Measurements from ENCODE around the gene RAD51AP1.
A peak's percentile ranks its signal among the peaks of the same experiment; 100 is the strongest.
"Not testable (repeated sequence)": the region's sequence is repeated elsewhere in the genome, so short reads cannot be mapped to it uniquely, and the experiment has no call there.

Gene RAD51AP1

GRCh38 chr12:4506430-4506829, 32.3 kb upstream of the RAD51AP1 start:
- ChIA-PET CTCF (interaction anchor here (1.1 kb wide), 1 partner anchor 12 kb away, joined by 4 read pairs; no protein-coding TSS in a partner anchor), POLR2A (no interaction called here)
- no peak for TF ChIP-seq CTCF (IDR thresholded peaks at IDR 0.05; ENCODE audit: control extremely low read depth, extremely low read depth, low read depth, missing control alignments)
- DNase-seq (ENCODE audit: extremely low spot score): no peak

DNA sequence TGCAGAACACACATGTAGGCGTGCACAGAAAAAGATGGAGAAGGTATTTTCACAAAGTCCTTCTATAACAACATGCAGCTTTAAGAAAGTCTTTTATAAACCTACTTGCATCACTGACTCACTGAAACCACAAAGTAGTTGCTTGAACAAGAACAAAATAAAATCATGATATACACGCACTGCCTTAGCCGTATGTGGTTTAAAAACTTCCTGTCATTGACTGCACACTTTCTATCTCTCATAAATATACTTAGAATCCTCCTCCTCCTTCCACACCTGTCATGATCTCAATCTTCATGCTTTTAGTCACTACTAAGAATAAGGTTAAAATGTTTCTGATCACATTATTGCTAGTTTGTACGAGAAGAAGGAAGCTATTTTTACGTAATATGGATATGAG, 31.8 kb upstream of the RAD51AP1 start:
- CTCF ChIA-PET: interaction anchor here (0.9 to 1.1 kb wide), 2 partner anchors 11 to 12 kb away, joined by 3 to 4 read pairs; no protein-coding TSS in a partner anchor
- POLR2A ChIA-PET: no interaction called here
- DNase-seq (ENCODE audit: extremely low spot score): peak; percentile 67
- TF ChIP-seq CTCF (IDR thresholded peaks at IDR 0.05; ENCODE audit: control extremely low read depth, extremely low read depth, low read depth, missing control alignments): no peak

GRCh38 chr12:4508503-4508902, 30.2 kb upstream of the RAD51AP1 start:
- DNase-seq (ENCODE audit: extremely low spot score); CTCF ChIA-PET: not testable (repeated sequence)

DNA sequence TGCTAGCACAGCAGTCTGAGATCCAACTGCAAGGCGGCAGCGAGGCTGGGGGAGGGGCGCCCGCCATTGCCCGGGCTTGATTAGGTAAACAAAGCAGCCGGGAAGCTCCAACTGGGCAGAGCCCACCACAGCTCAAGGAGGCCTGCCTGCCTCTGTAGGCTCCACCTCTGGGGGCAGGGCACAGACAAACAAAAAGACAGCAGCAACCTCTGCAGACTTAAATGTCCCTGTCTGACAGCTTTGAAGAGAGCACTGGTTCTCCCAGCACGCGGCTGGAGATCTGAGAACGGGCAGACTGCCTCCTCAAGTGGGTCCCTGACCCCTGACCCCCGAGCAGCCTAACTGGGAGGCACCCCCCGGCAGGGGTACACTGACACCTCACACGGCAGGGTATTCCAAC, 29.4 kb upstream of the RAD51AP1 start:
- POLR2A ChIA-PET; DNase-seq (ENCODE audit: extremely low spot score); CTCF ChIA-PET: not testable (repeated sequence)

More at GRCh38 chr12:4508503-4508902, 30.2 kb upstream of the RAD51AP1 start:
- POLR2A ChIA-PET: not testable (repeated sequence)

GRCh38 chr12:4518106-4518728, 20.5 kb upstream of the RAD51AP1 start:
- no peak for TF ChIP-seq CTCF (IDR thresholded peaks at IDR 0.05; ENCODE audit: control extremely low read depth, extremely low read depth, low read depth, missing control alignments)
- ChIA-PET POLR2A (no interaction called here), CTCF (interaction anchor here (1.0 to 1.8 kb wide), 2 partner anchors 9 to 96 kb away, joined by 3 to 4 read pairs; no protein-coding TSS in a partner anchor)
- no peak for DNase-seq (ENCODE audit: extremely low spot score)

DNA sequence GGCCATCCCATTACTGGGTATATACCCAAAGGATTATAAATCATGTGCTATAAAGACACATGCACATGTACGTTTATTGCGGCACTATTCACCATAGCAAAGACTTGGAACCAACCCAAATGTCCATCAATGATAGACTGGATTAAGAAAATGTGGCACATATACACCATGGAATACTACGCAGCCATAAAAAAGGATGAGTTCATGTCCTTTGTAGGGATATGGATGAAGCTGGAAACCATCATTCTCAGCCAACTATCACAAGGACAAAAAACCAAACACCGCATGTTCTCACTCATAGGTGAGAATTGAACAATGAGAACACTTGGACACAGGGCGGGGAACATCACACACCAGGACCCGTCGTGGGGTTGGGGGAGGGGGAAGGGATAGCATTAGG, 15.2 kb upstream of the RAD51AP1 start:
- POLR2A ChIA-PET; DNase-seq (ENCODE audit: extremely low spot score); CTCF ChIA-PET: not testable (repeated sequence)

GRCh38 chr12:4526923-4527546, 11.7 kb upstream of the RAD51AP1 start:
- ChIA-PET CTCF (interaction anchor here (1.1 to 2.4 kb wide), 10 partner anchors 9 to 234 kb away, joined by 3 to 11 read pairs (median 4); a partner anchor contains a TSS), POLR2A (no interaction called here)
- TF ChIP-seq CTCF (IDR thresholded peaks at IDR 0.05; ENCODE audit: control extremely low read depth, extremely low read depth, low read depth, missing control alignments): peak; percentile 15
- DNase-seq (ENCODE audit: extremely low spot score): no peak

DNA sequence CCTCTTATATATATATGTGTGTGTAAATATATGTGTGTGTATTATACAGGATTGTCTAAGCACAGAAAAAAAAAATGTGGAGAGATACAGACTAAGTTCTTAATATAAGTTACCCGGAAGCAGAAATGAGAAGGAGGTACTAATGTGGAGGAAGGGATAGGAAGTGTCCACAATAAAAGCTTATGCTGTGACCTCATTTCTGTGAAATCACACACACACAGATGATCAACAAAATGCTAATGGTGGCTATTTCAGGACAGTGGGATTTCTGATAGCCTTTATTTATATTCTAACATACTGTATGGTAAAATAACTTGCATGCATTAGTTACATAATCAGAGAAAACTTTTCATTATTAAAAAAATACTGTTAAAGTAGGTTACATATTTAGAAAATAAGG, 8.5 kb upstream of the RAD51AP1 start:
- ChIA-PET CTCF (interaction anchor here (0.9 to 1.4 kb wide), 2 partner anchors 15 to 641 kb away, joined by 3 read pairs; no protein-coding TSS in a partner anchor), POLR2A (no interaction called here)
- TF ChIP-seq CTCF (IDR thresholded peaks at IDR 0.05; ENCODE audit: control extremely low read depth, extremely low read depth, low read depth, missing control alignments): no peak
- DNase-seq (ENCODE audit: extremely low spot score): no peak
